Measurements from ENCODE around the gene RPS15.

- TF ChIP-seq, protein P1, sequence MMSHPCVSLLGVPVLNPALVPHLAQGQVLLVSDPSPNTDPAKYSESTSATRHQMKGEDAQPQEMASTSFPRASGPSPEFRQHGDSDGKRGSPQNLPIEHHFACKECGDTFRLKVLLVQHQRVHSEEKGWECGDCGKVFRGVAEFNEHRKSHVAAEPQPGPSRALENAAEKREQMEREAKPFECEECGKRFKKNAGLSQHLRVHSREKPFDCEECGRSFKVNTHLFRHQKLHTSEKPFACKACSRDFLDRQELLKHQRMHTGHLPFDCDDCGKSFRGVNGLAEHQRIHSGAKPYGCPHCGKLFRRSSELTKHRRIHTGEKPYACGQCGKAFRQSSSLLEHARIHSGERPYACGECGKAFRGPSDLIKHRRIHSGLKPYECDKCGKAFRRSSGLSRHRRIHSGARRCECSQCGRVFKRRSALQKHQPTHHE (CRISPR knock-in tag; IDR thresholded peaks at IDR 0.05; ENCODE audit: borderline replicate concordance), result 0 out of 2 replicates have a peak, but pooled peaks have one; percentile 31
- TF ChIP-seq, protein P2, sequence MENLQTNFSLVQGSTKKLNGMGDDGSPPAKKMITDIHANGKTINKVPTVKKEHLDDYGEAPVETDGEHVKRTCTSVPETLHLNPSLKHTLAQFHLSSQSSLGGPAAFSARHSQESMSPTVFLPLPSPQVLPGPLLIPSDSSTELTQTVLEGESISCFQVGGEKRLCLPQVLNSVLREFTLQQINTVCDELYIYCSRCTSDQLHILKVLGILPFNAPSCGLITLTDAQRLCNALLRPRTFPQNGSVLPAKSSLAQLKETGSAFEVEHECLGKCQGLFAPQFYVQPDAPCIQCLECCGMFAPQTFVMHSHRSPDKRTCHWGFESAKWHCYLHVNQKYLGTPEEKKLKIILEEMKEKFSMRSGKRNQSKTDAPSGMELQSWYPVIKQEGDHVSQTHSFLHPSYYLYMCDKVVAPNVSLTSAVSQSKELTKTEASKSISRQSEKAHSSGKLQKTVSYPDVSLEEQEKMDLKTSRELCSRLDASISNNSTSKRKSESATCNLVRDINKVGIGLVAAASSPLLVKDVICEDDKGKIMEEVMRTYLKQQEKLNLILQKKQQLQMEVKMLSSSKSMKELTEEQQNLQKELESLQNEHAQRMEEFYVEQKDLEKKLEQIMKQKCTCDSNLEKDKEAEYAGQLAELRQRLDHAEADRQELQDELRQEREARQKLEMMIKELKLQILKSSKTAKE (CRISPR knock-in tag; IDR thresholded peaks at IDR 0.05; ENCODE audit: borderline replicate concordance), result no peak
- TF ChIP-seq FOXK2 (IDR thresholded peaks at IDR 0.05), result no peak
Observed at GRCh38 chr19:1406774-1407527, 31.2 kb upstream of the RPS15 start.
